ENCODE results near the gene CCAR1.
"Not testable (repeated sequence)": the region's sequence is repeated elsewhere in the genome, so short reads cannot be mapped to it uniquely, and the experiment has no call there.

CCAR1 gene

DNA sequence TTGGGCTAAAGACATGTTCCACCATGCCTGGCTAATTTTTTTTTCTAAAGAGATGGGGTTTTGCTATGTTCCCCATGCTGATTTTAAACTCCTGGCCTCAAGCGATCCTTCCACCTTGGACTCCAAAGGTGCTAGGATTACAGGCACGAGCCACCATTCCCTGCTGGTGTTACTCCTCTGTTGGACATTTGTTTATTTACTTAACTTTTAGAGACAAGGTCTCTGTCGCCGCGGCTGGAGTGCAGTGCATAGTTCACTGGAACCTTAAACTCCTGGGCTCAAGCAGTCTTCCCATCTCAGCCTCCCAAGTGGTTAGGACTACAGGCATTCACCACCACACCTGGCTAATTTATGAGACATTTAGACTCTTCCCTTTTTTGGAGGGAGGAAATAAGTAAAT, 38.9 kb downstream of the CCAR1 start:
- no peak for DNase-seq (ENCODE audit: low read depth in 2 of 2)

DNA sequence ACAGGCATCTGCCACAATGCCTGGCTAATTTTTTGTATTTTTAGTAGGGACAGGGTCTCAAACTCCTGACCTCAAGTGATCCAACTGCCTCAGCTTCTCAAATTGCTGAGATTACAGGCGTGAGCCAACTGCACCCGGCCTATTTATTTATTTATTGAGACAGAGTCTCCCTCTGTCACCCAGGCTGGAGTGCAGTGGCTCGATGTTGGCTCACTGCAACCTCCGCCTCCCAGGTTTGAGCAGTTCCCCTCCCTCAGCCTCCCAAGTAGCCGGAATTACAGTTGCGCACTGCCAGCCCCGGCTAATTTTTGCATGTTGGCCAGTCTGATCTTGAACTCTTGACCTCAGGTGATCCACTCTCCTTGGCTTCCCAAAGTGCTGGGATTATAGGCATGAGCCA, 46.4 kb downstream of the CCAR1 start:
- not testable (repeated sequence) for DNase-seq (ENCODE audit: low read depth in 2 of 2)

DNA sequence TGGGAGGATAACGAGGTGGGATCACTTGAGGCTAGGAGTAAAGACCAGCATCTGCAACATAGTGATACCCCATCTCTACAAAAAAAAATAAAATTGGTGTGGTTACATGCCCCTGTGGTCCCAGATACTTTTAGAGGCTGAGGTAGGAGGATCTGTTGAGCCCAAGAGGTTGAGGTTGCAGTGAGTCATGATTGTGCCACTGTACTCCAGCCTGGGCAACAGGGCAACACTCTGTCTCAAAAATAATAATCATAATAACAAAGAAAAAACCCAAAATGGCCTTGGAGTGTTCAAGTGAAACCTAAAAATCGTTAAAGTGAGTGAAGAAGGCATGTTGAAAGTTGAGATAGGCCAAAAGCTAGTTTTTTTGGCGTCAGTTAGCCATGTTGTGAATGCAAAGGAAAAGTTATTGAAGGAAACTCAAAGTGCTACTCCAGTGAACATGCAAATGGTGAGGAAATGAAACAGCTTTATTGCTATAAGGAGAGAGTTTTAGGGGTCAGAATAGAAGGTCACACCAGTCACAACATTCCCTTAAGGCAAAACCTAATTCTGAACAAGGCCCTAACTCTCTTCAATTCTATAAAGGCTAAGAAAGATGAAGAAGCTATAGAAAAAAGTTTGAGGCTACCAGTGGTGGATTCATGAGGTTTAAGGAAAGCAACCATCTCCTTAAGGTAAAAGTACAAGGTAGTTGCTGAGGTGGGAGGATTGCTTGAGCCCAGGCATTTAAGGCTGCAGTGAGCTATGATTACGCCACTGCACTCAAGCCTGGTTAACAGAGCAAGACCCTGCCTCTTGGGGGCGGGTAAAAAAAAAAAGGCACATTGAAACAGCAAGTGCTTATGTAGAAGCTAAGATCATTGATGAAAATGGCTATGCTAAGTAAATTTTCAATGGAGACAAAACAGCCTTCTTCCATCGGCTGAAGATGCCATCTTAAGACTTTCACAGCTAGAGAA, 60.9 kb downstream of the CCAR1 start:
- no peak for DNase-seq (ENCODE audit: low read depth in 2 of 2)

DNA sequence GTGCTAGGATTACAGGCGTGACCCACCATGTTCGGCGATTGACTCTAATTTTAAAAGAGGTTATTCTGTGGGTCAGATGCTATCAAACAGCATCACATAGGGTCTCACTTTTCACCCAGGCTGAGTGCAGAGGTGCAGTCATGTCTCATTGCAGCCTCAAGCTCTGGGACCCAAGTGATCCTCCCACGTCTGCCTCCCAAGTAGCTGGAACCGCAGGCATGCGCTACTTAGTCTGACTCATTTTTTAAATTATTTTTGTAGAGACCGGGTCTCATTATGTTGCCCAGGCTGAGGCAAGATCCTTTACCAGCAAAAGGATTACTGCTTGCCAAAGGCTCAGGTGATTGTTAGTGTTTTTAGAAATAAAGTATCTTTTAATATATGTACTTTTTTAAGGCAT, 63.4 kb downstream of the CCAR1 start:
- no peak for DNase-seq (ENCODE audit: low read depth in 2 of 2)

DNA sequence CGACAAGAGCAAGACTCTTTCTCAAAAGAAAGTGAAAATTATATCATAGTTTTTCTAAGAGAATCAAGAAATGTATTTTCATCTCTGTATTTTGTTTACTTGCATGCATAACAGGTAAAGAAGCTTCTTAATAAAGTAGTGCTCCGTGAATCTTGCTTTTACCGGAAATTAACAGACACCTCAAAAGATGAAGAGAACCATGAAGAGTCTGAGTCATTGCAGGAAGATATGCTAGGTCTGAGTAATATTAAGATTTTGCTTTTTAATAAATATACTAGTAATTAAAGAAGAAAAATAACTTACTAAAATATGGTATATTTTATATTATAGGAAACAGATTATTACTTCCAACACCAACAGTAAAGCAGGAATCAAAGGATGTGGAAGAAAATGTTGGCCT, 66.8 kb downstream of the CCAR1 start:
- DNase-seq (ENCODE audit: low read depth in 2 of 2) = no peak

DNA sequence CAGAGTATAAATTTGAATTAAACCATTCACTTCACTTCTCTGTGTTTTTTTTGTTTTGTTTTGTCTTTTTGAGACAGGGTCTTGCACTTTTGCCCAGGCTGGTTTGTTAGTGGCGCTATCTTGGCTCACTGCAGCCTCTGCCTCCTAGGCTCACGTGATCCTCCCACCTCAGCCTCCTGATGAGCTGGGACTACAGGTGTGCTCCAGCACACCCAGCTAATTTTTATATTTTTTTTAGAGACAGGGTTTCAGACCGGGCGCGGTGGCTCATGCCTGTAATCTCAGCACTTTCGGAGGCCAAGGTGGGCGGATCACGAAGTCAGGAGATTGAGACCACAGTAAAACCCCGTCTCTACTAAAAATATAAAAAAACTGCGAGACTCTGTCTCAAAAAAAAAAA, 69.4 kb downstream of the CCAR1 start:
- no peak for DNase-seq (ENCODE audit: low read depth in 2 of 2)

DNA sequence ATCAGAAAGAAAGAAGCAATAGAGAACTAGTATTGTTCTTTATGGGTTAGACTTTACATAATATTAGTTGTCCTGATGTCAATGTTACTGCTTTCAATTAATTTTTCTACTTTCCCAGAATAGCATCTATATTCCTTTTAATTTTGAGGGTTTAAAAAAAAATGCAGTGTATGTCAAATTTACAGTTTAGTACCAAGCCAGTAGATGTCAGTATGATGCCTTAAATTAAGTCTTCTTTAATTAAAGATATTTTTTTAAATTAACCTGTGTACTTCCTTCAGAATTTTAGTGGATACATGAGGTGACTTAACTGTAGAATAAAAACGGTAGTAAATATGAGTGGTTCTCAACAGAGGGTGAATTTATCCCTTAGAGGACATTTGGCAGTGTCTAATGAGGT, 71.1 kb downstream of the CCAR1 start:
- DNase-seq (ENCODE audit: low read depth in 2 of 2) = no peak

DNA sequence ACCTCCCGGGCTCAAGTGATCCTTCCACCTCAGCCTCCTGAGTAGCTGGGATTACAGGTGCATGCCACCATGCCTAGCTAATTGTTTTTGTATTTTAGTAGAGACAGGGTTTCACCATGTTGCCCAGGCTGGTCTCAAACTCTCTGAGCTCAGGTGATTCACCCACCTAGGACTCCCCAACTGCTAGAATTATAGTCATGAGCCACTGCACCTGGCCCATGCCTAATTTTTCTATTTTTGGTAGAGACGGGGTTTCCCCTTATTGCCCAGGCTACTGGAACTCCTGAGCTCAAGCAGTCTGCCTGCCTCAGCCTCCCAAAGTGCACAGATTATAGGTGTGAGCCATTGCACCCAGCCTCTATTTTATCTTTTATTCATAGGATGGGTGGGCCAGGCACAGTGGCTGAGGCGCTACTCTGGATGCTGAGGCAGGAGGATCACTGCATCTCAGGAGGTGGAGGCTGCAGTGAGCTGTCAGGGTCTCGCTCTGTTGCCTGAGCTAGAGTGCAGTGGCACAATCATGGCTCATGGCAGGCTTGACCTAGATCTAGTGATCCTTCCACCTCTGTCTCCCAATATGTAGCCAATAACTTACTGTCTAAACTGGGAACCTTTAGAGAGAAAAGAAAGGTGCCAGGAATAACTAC, 75.0 kb downstream of the CCAR1 start:
- DNase-seq (ENCODE audit: low read depth in 2 of 2) = no peak

DNA sequence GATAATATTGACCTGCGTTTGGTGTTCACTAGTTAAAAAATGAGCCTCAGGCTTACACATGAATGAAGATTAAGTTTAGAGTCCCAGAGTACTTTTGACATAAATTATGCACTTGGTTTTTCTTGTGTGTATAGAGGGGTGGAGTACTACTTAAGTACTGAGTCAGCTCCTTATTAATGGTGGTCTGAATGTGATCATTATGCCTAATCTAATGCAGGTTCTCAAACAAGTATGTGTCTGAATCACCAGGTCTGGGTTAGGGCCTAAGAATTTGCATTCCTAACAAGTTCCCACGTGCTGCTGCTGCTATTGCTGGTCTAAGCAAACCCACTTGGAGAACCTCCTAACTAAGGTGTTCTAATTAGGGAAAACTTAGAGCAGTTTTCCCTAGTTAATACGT, 75.6 kb downstream of the CCAR1 start:
- no peak for DNase-seq (ENCODE audit: low read depth in 2 of 2)

DNA sequence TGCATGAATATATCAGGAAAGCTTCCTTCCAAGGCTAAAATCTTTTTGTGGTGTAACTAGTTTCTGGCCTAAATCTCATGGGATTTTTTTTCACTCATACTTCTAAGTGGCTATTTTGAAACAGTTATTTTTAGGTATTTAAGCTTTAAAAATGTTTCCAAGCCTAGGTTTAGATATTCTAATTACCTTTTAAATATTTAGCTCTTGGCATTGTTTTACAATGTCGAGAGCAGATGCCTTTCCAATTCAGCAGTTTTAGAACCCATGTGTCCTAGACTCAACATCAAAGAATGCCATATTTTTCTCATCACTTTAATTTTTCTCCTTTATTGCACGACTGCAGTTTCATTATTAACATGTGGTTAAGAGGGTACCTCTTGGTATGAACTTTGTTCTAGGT, 79.2 kb downstream of the CCAR1 start:
- no peak for DNase-seq (ENCODE audit: low read depth in 2 of 2)

DNA sequence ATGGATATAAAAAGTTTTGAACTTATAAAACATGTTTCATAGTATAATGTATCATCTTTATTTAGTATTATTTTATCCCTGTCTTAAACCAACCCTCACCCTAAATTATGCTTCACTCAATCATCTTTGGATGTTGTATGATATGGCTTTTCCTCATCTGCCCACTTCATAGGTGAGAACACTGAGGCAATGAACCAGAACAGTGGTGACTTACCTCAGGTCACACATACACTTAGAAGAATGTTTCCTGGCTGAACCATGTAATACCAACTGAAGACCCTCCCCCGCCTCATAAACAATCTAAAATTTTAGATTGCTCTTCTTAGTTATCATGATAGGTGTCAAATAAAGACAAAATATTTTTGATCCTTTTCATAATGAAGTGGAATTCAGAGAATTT, 83.7 kb downstream of the CCAR1 start:
- DNase-seq (ENCODE audit: low read depth in 2 of 2) = no peak

DNA sequence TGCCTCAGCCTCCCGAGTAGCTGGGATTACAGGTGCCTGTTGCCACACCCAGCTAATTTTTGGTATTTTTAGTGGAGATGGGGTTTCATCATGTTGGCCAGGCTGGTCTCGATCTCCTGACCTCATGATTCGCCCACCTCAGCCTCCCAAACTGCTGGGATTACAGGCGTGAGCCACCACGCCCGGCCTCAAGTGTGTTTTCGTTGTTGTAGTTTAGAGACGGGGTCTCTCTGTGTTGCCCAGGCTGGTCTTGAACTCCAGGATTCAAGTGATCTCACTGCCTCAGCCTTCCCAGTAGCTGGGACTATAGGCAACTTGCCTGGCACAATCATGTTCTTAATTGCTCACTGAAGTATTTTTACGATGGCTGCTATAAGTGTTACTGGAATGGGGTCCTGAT, 89.8 kb downstream of the CCAR1 start:
- not testable (repeated sequence) for DNase-seq (ENCODE audit: low read depth in 2 of 2)

DNA sequence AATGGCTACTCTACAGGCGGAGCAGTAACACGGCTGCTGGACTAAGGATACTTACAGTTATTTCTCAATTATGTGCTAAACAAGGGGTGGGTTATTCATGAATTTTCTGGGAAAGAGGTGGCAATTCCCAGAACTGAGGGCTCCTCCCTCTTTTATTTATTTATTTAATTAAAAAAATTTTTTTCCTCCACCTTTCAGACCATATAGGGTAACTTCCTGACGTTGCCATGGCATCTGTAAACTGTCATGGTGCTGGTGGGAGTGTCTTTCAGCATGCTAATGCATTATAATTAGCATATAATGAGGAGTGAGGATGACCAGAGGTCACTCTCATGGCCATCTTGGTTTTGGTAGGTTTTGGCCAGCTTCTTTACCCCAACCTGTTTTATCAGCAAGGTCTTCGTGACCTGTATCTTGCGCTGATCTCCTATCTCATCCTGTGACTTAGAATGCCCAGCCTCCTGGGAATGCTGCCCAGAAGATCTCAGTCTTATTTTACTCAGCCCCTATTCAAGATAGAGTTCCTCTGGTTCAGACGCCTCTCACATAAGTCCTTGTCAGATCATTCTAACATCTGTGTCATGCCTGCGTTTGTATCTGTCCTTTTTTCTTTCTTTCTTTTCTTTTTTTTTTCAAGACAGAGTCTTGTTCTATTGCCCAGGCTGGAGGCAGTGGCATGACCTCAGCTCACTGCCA, 90.4 kb downstream of the CCAR1 start:
- no peak for DNase-seq (ENCODE audit: low read depth in 2 of 2)

DNA sequence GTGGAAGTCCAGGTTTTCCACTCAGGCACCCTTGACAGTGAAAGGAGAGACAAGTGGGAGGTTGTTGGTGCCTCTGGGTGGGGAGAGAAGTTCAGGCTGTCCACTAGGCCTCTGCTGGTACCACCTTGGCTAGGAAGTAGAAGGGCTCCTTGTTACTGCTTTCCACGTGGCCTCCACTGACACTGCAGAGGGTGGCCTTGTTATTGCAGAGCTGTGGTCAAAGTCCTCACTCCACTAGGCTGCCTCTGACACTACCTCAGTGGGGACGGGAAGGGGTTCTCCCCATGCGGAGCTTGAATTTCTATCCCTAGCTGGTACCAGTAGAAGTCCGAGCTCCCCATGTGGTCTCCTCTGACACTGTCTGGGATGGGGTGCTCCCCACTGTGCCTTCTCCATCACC, 91.4 kb downstream of the CCAR1 start:
- DNase-seq (ENCODE audit: low read depth in 2 of 2) = no peak

DNA sequence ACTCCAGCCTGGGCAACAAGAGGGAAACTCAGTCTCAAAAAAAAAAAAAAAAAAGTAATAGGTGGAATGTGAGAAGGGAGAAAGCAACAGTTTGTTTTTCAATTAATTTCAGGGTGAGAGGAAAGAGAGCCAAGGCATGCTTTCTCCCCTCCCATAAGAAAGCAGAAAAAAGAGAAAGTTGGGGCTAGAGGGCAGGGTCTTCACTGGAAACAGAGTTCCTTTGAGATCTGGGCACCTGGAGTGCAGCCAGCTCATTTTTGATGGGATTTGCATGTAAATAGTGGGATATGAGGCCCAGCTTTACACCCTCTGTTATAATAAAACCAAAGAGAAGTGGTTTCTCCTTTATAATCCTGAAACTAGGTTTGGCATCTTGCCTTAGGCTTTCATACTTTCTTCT, 92.5 kb downstream of the CCAR1 start:
- DNase-seq (ENCODE audit: low read depth in 2 of 2) = no peak

DNA sequence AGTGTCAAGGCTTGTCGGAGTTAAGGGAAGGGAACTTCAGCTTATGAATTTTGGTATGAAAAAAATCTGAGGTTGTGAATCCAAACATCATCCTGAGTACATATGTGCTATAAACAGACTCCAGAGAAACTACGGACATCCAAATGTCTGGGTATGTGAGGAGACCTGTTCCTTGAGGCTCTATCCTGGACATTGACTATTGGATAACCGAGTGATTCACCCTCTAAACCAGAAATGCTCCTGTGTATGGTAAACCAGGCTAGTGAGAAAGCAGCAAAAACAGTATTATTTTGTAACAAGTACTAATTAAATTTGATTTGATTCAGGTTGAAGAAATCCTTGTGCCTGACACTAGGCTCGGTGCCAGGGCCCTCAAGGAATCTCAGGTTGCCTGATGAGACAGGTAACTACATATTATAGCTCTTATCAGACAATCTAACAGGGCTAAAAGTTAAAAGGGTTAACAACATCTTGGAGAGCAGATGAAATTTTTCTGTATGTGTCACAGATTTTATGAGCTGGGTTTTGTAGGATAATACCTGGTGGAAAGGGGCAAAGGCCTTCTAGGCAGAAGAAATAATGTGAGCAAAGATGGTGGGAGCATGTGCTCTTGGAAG, 95.9 kb downstream of the CCAR1 start:
- no peak for DNase-seq (ENCODE audit: low read depth in 2 of 2)

DNA sequence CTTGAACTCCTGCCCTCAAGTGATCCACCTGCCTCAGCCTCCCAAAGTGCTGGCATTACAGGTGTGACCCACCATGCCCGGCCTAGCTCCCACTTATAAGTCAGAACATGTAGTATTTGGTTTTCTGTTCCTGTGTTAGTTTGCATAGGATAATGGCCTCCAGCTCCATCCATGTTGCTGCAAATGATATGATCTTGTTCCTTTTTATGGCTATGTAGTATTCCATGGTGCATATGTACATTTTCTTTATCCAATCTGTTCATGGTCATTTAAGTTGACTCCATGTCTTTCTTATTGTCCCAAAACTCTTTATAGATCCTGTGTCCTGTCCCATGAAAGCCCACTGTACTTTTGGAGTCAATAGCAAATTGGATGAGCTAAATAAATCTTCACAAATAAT, 99.3 kb downstream of the CCAR1 start:
- DNase-seq (ENCODE audit: low read depth in 2 of 2) = not testable (repeated sequence)

DNA sequence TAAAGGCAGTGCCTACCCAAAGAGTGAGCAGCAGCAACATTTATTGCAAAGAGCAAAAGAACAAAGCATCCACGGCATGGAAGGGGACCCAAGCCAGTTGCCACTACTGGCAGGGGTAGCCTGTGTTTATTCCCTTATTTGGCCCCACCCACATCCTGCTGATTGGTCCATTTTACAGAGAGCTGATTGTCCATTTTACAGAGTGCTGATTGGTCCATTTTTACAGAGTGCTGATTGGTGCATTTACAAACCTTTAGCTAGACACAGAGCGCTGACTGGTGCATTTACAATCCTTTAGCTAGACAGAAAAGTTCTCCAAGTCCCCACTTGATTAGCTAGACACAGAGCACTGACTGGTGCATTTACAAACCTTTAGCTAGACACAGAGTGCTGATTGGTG, 101.6 kb downstream of the CCAR1 start:
- DNase-seq (ENCODE audit: low read depth in 2 of 2) = not testable (repeated sequence)

DNA sequence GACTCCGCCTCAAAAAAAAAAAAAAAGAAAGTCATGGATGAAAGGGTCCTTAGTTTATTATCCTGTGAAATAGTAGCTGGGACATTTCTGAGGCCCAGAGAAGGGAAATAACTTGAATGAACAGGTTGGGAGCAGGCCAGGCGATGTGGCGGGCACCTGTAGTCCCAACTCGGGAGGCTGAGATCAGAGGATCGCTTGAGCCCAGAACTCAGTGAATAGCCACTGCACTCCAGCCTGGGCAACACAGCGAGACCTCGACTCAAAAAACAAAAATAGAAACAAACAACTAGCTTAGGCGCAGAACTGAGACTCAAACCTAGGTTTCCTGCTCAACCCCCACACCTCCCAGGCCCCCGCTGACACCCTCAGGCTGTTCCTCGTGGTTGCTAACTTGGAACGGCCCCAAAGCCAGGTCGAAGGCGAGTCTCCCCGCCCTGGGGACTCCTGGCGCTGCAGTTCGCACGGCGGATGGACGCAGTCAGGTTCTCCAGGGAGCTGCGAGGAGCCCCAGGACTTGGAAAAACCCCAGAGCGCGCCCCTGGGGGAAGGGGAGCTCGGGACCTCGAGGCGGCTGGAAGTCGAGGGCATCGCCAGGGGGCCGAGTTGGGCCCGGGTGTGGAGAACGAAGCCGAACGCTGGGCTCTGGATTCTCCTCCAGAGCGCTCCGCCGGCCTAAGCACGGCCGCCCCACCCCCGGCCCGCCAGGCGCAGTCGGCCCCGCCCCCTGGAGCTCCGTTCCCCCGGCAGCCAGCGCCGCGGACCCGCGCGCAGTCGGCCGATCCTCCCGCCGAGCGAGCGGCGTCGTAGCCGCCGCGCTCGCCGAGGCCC, 105.9 kb downstream of the CCAR1 start, which contains the start of gene STOX1:
STOX1 (plus strand) TSS at position 768 of the 828 bp plus-strand sequence. CDS start 93 bp downstream, outside the sequence.
- peak in 1 of 2 donors; percentile 34 for DNase-seq (ENCODE audit: low read depth in 2 of 2)

DNA sequence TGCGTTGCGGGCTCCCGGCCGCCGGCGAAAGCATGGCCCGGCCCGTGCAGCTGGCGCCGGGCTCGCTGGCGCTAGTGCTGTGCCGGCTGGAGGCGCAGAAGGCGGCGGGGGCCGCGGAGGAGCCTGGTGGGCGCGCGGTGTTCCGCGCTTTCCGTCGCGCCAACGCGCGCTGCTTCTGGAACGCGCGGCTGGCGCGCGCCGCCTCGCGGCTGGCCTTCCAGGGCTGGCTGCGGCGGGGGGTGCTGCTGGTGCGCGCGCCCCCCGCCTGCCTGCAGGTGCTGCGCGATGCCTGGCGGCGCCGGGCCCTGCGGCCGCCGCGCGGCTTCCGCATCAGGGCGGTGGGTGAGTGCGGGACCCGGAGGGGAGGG, 106.5 kb downstream of the CCAR1 start:
- not testable (repeated sequence) for DNase-seq (ENCODE audit: low read depth in 2 of 2)

DNA sequence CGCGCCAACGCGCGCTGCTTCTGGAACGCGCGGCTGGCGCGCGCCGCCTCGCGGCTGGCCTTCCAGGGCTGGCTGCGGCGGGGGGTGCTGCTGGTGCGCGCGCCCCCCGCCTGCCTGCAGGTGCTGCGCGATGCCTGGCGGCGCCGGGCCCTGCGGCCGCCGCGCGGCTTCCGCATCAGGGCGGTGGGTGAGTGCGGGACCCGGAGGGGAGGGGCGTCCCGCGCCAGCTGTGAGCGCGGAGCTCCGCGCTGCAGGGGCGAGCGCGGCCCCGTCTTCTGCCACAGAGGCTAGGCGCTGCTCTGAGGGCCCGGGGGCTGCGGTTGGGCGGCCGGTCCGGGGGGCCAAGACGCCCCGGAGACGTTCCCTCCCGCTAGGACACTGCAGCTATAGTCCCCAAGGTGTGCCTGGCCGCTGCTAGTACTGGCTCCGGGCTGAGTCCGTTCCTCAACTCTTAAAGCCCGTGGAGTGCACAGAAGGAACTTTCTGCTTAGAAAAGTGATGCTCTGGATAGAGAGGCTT, 107.1 kb downstream of the CCAR1 start:
- not testable (repeated sequence) for DNase-seq (ENCODE audit: low read depth in 2 of 2)
